Measurements from ENCODE around the gene KRT32.

Gene KRT32

GRCh38 chr17:41492351-41492750 lies 25.2 kb upstream of the KRT32 start:
- no peak for DNase-seq

- DNase-seq = no peak
Measured at GRCh38 chr17:41491476-41491875, 24.3 kb upstream of the KRT32 start.

GRCh38 chr17:41490000-41490990 lies 23.1 kb upstream of the KRT32 start:
- no peak for DNase-seq

GRCh38 chr17:41489531-41489930 lies 22.3 kb upstream of the KRT32 start, which contains the start of gene KRT36:
TSS of gene KRT36 (minus strand) at chr17:41489910. CDS start at chr17:41489864, 46 bp downstream.
- DNase-seq = no peak

- peak; percentile 38 for DNase-seq
Measured at GRCh38 chr17:41486809-41487530, 19.8 kb upstream of the KRT32 start.

- DNase-seq = no peak
Measured at GRCh38 chr17:41486316-41486715, 19.1 kb upstream of the KRT32 start.

GRCh38 chr17:41484920-41485904 lies 18.0 kb upstream of the KRT32 start:
- DNase-seq = no peak

- DNase-seq = no peak
Measured at GRCh38 chr17:41483991-41484826, 17.0 kb upstream of the KRT32 start.

GRCh38 chr17:41483531-41483930 lies 16.3 kb upstream of the KRT32 start:
- no peak for DNase-seq

- DNase-seq = no peak
Measured at GRCh38 chr17:41481036-41481435, 13.8 kb upstream of the KRT32 start, which contains the start of gene KRT35. TSS of gene KRT35 (minus strand) at chr17:41481151. CDS start at chr17:41481097, 54 bp downstream.

GRCh38 chr17:41480581-41480980 lies 13.4 kb upstream of the KRT32 start:
- no peak for DNase-seq

GRCh38 chr17:41480136-41480535 lies 12.9 kb upstream of the KRT32 start:
- DNase-seq = no peak

- DNase-seq = no peak
Measured at GRCh38 chr17:41478237-41478636, 11.1 kb upstream of the KRT32 start.

- no peak for DNase-seq
Measured at GRCh38 chr17:41476866-41477815, 10.0 kb upstream of the KRT32 start.

GRCh38 chr17:41475421-41475820 lies 8.2 kb upstream of the KRT32 start:
- no peak for DNase-seq

GRCh38 chr17:41474863-41475262 lies 7.7 kb upstream of the KRT32 start:
- no peak for DNase-seq

- no peak for DNase-seq
Measured at GRCh38 chr17:41468346-41468745, 1.2 kb upstream of the KRT32 start.

- no peak for DNase-seq
Measured at GRCh38 chr17:41467561-41467960, 375 bp upstream of the KRT32 start.

- no peak for DNase-seq
Measured at GRCh38 chr17:41464682-41465081, 2.5 kb downstream of the KRT32 start.

- DNase-seq = no peak
Measured at GRCh38 chr17:41464173-41464572, 3.0 kb downstream of the KRT32 start.

Measured in stimulated activated CD4-positive, alpha-beta T cell treated with anti-CD3 and anti-CD28 coated beads, Interleukin-4, amount 100 ng/mL, for 24 hours (primary cell).